ENCODE results near the gene HDAC7.
"Not testable (repeated sequence)": the region's sequence is repeated elsewhere in the genome, so short reads cannot be mapped to it uniquely, and the experiment has no call there.

HDAC7 gene

DNA sequence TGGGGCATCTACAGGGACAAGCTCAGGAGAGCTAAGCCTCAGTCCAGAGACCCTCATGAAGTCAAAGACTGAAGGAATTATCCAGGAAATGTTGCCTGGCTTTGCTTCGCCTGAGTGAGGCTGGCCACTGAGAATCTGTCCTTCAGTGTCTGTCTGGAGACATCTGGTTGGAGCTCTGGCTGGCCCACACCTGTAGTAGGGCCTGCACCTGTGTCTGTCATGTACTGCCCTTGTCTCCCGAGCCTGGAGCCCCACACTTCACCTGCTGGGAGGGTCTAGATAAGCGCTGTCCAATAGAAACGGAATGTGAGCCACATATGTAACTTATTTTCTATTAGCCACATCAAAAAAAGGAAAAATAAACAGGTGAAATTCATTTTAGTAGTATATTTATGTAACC lies 9.9 kb upstream of the HDAC7 start:
- DNase-seq (ENCODE audit: low spot score): no peak

DNA sequence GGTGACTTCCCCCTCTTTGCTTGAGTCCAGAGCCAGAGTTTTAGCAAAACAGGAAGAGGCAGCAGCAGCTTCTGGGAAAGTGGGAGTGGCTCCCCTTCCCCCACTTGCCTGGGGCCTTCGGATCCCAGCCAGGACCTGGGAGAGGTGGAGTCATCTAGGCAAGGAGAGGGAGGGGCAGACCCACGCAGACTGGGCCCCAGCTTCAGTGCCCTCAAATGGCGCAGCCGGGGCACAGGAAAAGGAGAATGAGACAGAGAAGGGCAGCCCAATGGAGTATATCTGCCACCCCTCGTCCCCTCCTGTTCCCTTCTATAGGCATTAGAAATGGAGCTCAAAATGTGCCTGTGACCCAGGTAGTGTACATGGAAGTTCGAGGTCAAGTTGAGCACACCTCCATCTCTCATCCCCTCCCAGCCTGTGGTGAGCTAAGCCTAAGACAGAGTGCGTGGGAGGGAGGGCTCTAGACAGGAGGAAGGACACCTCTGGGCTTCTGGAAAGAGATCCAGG lies 9.3 kb upstream of the HDAC7 start:
- no peak for DNase-seq (ENCODE audit: low spot score)

DNA sequence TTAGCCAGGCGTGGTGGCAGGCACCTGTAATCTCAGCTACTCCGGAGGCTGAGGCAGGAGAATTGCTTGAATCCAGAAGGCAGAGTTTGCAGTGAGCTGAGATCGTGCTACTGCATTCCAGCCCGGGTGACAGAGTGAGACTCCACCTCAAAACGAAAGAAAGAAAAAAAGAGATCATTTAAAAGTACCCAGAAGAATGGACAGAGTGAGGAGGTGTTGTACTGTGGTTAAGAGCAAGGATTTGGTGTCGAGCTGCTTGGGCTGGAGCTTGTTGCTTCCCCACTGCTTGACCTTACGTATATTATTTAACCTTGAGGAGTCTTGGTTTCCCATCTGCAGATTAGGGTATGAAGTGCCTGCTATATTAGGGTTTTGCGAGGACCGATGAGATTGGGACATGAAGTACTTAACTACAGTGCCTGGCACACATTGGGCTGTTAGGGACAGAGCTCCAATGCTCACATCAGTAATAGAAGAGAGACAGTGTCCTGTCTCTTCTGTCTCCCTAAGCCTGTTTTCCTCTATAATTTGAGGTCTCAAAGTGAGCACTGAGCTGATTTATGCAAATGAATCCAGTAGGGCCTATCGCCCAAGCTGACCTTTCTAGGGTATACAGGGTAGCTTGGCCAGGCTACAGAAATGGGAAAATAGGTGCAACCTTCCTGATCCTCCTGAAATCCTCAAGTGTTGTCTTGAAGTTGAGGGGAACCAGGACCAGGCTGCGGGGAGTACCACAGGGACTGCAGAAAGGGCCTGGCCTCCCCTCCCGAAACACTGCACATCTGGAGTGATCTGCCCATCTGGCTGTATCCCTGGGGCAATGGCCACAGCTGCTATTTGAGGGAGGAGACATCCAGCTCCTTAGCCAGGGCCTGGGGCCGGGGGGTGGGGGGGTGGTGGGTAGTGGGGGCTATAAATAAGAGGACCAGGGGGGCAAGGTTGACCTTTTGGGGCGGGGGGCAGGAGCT lies 8.6 kb upstream of the HDAC7 start:
- no peak for DNase-seq (ENCODE audit: low spot score)

DNA sequence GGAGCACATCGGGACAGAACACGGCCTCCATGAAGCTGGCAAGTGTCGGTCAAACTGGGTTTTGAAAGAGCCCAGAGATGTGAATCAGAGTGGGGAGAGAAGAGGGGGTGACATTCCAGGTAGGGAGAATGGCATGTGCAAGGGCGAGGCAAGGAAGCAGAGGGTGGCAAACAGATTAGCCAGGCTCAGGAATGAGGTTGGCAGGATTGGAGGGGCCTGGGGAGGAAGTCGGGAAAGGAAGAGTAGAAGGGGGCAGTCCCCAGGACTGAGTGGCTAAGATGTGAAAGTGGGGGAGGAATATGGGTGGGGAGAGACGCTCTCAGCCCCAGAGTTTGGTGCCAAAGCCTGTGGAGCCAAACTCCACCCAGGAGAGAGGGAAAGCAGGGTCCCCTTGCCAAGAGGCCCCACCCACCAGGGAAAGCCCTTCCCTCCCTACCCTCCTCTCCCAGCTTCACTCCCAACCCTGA lies 5.5 kb upstream of the HDAC7 start:
- DNase-seq (ENCODE audit: low spot score): no peak

DNA sequence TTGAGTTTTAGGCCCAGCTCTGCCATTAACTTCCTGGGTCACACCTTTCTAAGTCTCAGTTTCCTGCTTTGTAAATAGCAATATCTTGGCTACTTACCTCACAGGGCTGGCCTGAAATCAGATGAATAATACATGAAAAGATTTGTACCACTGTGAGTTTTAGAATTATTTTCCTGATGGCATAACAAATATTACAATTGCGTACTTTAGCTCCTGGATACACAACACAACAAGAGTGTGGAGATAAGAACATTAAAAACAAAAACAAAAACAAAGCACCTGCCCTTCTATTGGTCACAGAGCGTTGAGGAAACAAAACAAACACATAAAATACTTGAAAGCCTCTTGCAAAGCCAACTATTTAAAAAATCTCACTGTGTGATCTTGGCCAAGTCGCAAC lies 4.9 kb upstream of the HDAC7 start:
- no peak for DNase-seq (ENCODE audit: low spot score)

DNA sequence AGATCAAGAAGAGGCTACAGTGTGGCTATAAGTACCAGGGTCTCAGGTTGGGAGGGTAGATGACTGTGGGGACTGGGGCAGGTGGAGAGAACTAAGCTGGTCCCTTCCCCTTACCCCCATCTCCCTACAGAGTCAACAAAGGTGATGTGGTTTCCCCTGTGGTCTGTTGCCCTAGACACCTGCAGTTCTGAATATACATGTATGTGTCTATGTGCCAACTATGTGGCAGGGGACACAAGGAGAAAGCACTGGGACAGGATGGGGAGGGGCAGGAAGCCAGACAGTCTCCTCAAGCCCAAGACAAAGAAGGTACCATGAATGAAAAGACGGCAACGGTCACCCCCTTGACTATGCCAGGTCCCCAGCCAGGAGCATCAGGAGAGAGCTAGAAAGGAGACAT lies 4.5 kb upstream of the HDAC7 start:
- no peak for DNase-seq (ENCODE audit: low spot score)

DNA sequence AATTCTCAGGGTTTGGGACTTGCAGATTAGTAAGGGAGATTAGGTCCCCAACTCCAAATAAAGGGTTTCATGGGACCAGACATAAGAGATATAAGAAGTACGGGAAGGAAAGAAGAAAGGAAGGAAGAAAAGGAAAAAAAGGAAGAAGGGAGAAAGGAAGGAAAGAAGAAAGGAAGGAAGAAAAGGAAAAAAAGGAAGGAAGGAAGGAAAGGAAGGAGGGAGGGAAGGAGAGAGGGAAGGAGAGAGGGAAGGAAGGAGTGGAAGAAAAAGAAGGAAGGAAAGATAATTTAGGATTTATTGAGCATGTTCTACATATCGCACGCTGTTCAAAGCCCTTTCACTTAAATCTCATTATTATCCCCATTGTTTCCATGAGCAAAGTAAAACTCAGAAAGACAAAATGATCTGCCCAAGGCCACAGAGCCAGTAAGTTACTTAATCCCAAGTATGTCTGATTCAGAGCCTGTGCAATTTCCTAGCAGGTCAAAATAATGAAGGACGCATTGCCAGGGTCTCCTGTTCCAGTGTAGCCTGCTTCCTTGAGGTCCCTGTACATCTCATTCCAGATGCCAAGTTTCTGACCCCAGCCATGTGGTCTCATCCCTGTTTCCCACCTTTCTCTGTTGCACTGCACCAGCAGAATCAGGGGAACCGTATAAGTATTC lies 3.9 kb upstream of the HDAC7 start:
- DNase-seq (ENCODE audit: low spot score): no peak

DNA sequence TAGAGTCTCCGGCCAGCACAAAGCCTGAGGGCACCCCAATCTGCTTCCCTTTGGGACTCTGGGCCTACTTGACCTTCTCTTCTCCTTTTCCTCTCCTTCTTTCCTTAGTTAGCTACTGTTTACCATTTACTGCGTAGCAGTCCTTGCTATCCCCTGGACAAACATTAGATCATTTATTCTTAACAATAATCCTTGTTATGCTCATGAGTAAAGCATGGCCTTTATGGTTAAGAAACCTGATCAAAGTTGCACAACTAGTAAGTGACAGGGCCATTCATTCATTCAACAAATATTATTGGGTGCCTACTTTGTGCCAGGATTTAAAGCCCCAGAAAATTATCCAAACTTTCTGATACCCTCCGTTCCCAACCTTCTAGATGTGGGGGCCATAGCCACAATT lies 3.2 kb upstream of the HDAC7 start:
- DNase-seq (ENCODE audit: low spot score): no peak

DNA sequence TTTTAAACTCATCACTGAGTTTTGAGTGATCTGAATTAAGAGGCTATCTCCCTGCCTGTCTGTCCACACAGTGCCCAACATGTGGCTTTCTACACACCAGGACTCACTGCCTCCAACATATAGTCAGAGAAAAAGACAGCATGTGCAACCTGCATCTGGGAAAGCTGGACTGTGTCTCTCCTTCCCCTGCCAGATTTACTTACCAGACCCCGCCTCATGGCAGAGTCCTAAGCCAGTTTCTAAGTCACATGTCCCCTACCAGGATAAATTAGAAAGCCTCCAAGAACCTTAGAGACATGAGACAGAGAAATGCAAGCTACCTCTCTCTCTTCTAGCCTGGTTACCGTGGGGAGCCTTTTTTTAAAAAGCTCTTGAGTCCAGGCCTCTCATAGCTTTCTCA lies 2.7 kb upstream of the HDAC7 start:
- DNase-seq (ENCODE audit: low spot score): no peak

DNA sequence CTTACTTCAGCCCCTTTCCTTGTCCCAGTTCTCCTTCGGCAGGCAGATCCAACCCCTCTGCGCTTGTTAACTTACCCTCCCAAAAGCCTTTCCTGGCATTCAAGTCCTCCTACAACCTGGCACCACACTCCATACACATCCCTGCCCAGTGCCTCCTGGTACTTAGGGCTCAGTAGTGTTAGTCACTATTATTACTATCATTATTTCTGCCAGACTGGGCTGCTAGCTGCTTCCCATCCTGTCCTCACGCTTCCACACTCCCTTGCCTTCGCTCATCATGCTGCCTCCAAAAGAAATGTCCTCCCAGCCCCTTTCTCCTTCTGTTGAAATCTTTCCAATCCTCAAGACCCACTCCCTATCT lies 1.6 kb upstream of the HDAC7 start:
- no peak for DNase-seq (ENCODE audit: low spot score)

DNA sequence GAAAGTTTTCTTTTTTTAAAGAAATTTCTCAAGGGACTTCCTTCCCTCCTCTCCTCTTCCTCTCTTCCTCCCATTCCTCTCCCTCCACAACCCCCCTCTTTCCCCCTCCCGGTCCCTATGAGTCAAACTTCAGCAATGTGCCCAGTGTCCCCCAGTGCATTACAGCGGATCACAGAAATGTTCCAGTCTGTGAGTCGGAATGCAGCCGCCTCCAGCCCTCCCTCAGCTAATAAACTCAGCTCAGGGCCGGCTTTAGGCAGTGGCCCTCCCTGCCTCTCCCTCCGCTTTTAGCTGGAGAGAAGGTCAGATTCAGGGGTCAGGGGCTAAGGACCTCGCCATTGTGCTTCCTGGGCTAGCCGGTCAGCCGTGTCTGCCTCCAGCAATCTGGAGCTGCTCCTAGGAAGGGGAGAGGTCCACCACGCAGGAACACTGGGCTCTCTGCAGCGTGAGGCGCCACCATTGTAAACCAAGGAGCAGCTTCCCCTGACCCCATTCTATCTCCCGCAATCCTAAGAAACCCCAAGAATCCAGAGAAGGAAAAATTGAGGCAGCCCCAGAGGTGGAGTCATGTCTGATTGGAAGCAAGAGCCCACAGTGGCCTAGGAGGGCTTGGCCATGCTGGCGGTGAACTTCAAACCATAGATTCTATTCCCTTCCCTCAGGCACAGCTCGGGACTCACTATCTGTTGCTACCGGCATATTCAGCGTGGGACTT lies 1.1 kb upstream of the HDAC7 start:
- DNase-seq (ENCODE audit: low spot score): no peak

DNA sequence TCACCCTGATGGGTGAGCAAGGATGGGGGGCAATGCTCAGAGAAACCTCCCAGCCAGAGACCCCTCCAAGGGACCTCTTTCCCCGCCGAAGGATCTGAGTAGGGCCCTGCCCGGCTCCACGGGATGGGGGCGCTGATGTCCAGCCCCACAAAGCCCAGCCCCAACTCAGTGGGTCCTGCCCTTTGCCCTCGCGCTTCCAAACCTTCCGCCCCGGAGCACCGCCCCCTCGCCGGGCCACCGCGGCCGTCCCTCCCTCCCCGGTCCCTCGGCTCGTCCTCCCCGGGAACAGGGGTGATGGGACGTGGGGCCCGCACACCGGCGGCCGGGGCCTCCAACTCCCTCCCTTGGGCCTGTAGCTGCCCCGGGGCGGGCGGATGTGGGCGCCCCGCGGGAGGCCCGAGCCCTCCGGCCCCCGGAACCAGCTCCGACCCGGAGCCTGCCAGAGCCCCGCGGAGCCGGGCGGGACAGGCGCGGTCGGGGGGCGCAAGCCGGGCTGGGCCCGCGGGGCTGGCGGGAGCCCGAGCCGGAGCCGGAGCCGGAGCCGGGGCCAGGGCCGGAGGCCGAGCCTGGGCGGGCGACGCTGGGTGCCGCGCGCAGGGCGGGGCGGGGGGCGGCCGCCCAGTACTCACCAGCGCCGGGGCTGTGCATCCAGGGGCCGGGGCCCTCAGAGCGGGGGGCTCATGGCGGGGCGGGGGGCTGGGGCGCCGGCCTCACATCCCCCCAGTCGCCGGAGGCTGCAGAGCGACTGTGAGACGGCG lies 386 bp downstream of the HDAC7 start:
- peak; percentile 48 for DNase-seq (ENCODE audit: low spot score)

DNA sequence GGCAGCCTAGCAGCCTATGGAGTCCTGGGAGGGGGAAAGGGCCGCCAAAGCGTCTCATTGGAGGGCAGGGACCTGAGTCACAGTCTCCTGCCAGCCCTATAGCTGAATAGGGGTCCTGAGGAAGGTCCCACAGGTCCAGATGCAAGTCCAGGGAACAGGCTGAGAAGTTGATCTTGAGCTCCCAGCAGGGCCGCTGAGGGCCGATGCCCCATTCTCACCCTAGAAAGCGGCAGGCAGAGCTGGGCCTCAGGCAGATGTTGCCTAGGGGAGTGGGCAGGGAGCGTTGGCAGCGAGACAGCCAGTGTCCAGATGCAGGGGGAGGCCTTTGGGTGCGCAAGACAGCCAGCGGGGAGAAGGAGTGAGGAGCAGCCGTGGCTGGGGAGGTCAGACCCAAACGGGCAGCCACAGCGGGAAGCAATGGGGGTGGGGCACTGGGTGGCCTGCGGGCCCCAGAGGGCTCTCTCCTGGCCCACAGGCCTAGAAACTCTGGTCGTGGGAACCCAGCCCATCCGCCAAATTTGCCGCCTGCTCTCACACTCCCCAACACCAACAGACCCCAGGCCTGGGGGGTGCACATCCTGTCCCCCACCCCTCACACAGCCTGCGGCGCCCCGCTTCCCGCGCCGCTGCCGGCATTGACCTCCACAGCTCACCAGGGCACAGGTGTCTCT lies 1.1 kb downstream of the HDAC7 start:
- no peak for DNase-seq (ENCODE audit: low spot score)

DNA sequence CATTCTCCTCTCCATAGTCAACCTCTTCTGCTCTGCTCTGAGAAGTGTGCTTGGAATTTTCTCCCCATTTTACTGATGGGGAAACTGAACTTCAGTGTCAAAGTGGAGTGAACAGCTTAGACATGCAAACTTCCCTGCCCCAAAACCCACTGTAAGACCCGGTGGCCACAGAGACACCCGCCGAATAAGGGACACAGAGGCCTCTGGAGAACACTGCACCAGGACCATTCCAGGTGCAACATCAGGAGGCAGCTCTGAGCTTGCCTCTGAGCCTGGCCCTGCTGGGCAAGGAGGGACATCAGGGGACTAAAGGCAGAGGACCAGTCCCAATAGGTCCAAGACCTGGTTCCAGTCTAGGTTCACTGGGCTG lies 1.7 kb downstream of the HDAC7 start:
- DNase-seq (ENCODE audit: low spot score): no peak

DNA sequence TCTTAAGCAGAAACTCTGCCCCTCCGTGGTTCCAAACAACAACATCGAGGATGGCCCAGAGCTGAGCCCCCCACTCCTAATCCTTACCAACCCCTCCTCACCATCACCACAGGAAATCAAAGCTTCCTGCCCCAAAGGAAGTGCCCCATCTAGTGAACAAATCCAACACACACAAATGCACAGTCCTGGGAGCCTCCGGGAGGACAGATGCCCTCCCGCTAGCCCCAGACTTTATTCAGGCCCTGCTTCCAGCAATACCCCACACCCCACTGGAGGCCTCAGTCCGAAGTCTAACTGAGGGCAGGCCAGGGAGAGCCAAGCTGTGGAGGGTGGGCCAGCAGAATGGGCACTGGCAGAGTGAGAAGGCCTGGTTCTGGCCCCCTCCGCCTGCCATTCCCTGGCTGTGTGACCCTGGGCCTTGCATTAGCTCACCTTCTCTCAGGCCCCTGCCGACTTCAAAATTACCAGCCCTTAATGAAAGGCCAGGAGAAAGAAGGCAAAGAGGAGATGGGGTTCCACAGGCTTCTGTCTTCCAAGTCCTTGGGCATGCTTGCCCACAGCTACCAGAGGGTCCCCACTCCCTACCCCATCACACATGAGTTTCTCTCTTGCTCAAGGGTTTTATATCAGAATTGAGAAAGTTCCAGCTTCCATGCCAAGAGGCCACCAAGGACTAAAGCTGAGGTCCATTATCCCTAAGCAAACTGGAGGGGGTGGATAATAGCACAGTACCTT lies 2.3 kb downstream of the HDAC7 start:
- no peak for DNase-seq (ENCODE audit: low spot score)

DNA sequence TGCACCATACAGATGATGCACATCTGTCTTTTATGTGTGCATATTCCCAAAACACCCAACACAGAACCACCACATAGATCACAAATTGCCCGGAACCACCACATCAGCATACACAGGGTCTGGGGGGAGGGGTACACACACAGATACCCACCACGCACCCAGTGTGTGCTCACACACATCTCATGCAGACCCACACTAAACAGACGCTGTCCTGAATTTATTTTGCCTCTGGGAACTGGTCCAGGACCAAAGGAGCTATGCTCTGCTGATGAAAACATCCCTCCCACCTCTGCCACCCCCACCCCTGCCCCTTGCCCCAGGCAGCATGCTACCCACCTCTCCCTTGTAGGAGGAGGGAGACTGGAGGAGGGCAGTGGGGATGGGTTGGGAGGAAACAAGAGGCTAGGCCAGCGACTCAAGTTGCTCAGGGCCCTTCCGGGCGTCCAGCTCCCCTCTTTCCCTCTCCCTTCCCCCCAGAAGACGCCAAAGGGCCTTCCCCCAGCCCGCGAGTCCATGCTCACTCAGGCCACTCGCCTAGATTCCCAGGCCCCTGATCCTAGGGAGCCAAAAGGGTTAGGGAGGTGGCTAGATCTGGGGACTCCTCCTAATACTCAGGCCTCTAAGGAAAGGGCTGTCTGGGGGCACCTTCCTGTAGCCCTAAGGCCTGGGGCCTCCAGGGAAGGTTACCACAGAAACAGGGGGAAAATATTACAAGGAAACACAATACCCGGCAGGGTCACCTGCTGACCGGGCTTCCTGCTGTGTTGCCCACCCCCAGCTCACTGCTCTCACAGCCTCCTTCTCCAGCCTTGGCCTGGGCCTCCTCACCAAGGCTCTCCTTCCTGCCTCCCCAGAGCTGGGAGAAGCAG lies 3.1 kb downstream of the HDAC7 start:
- DNase-seq (ENCODE audit: low spot score): no peak

DNA sequence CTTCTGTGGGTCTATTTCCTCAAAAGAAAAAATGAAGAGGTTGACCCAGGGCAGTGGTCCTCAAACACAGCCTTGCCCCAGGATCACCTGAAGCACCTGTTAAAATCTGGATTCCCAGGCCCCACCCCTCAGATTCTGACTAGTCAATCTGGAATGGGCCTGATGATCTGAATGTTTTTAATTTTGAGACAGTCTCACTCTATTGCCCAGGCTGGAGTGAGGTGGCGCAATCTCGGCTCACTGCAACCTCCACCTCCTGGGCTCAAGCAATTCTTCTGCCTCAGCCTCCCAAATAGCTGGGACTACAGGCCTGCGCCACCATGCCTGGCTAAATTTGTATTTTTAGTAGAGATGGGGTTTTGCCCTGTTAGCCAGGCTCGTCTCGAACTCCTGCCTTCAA lies 4.3 kb downstream of the HDAC7 start:
- not testable (repeated sequence) for DNase-seq (ENCODE audit: low spot score)

DNA sequence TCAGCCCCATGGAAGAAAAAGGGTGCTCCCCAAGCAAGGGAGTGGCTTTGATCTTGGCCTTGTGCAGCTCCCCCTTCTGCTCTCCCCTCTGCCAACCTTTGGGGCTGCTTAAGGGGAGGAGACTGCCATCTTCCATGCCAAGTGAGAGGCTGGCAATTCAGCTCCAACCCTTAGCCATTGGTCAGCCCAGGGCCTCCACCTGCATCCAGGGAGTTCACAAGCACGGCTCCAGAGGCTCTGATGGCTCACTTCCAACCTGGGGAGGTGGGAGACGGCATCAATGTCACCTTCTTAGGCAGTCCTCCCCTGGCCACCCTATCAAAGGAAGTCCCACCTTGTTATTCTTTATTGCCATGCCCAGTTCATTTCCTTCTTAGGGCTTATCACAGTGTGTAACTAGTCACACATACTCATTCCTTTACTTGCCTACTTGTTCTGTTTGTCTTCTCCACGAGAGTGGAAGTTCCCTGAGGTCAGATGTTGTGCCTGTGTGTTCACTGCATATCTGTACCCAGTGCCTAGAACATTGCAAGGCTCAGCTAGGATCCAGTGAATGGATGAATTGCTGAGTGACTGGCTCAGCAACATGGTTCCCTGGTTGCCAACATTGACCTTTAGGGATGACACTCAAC lies 5.0 kb downstream of the HDAC7 start:
- no peak for DNase-seq (ENCODE audit: low spot score)
